PFSK-1 (cell line): ENCODE data around the gene FZD2.

ENCODE experiments used
- FOXP2 ChIP-seq: optimal IDR thresholded peaks from 2 replicates; pipeline ENCODE3; 2011; ENCODE audit warnings: borderline replicate concordance, control low read depth, inconsistent platforms; ENCODE audit not compliant: insufficient read depth; ENCODE audit errors: extremely low read length, extremely low read depth
- POLR2AphosphoS5 ChIP-seq: IDR thresholded peaks from 2 replicates; pipeline ENCODE4 v1.6.1; 2012; ENCODE audit warnings: low read depth, mild to moderate bottlenecking, control low read depth, low read length, moderate library complexity
- SIN3A ChIP-seq: IDR thresholded peaks from 2 replicates; pipeline ENCODE4 v1.6.1; 2012; ENCODE audit warnings: mild to moderate bottlenecking, low read length, moderate library complexity, borderline replicate concordance; ENCODE audit not compliant: insufficient read depth
- TAF1 ChIP-seq: IDR thresholded peaks from 2 replicates; pipeline ENCODE4 v1.6.1; 2012; ENCODE audit warnings: low read length, control low read depth, borderline replicate concordance; ENCODE audit not compliant: insufficient read depth
- TF ChIP-seq, protein P1 (sequence below), 2 experiments: IDR thresholded peaks; 2 replicates each; pipeline versions ENCODE4 v1.6.1 to v1.8.0; 2011 to 2012; ENCODE audit warnings: low read depth in 2 of 2, low read length in 2 of 2, control low read depth in 1 of 2, inconsistent platforms in 1 of 2, mild to moderate bottlenecking in 1 of 2, moderate library complexity in 1 of 2; ENCODE audit not compliant: insufficient read depth in 1 of 2

FZD2 gene

GRCh38 chr17:44564429-44564828 lies 7.1 kb downstream of the FZD2 start:
- TF ChIP-seq, protein P1, sequence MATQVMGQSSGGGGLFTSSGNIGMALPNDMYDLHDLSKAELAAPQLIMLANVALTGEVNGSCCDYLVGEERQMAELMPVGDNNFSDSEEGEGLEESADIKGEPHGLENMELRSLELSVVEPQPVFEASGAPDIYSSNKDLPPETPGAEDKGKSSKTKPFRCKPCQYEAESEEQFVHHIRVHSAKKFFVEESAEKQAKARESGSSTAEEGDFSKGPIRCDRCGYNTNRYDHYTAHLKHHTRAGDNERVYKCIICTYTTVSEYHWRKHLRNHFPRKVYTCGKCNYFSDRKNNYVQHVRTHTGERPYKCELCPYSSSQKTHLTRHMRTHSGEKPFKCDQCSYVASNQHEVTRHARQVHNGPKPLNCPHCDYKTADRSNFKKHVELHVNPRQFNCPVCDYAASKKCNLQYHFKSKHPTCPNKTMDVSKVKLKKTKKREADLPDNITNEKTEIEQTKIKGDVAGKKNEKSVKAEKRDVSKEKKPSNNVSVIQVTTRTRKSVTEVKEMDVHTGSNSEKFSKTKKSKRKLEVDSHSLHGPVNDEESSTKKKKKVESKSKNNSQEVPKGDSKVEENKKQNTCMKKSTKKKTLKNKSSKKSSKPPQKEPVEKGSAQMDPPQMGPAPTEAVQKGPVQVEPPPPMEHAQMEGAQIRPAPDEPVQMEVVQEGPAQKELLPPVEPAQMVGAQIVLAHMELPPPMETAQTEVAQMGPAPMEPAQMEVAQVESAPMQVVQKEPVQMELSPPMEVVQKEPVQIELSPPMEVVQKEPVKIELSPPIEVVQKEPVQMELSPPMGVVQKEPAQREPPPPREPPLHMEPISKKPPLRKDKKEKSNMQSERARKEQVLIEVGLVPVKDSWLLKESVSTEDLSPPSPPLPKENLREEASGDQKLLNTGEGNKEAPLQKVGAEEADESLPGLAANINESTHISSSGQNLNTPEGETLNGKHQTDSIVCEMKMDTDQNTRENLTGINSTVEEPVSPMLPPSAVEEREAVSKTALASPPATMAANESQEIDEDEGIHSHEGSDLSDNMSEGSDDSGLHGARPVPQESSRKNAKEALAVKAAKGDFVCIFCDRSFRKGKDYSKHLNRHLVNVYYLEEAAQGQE (IDR thresholded peaks at IDR 0.05; ENCODE audit: insufficient read depth in 1 of 2, low read depth in 2 of 2, low read length in 2 of 2), result no peak

DNA sequence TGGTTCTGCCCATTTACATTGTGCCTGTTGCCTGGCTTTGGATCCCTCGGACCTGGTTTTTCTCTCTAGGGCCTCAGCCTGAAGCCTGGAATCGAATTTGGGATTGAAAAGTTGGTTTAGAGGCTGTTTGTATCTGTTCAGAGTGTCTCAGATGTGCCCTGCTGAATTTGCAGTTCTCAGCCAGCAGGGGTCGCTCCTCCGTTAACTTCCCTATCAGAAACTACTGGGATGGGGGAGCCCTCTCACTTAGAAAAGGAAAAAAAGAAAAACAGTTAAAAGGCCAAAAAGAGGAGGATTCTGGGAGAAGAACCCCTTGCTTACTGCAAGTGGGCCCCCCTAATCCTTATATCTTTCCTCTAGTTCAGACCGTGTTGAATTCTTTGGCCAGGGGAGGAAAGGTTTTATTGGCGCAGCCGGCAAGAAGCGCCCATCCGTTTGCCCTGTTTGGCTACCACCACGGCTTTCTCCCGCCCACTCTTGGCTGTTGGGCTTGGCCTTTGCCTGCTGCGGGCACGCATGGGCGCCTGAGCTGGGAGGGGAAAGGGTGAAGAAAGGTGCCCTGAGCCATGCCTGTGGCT lies 8.7 kb downstream of the FZD2 start:
- TF ChIP-seq TAF1, result no peak
- no peak for TF ChIP-seq FOXP2
- no peak for TF ChIP-seq POLR2AphosphoS5
- TF ChIP-seq, protein P1 (IDR thresholded peaks at IDR 0.05; ENCODE audit: insufficient read depth in 1 of 2, low read depth in 2 of 2, low read length in 2 of 2), result no peak
- no peak for TF ChIP-seq SIN3A

- TF ChIP-seq POLR2AphosphoS5, result no peak
- TF ChIP-seq SIN3A, result no peak
- TF ChIP-seq, protein P1 (IDR thresholded peaks at IDR 0.05; ENCODE audit: insufficient read depth in 1 of 2, low read depth in 2 of 2, low read length in 2 of 2), result no peak
- TF ChIP-seq FOXP2, result no peak
- no peak for TF ChIP-seq TAF1
Observed at GRCh38 chr17:44568945-44569858, 11.9 kb downstream of the FZD2 start.

- TF ChIP-seq SIN3A (no peak), FOXP2 (no peak), POLR2AphosphoS5 (no peak), TAF1 (no peak)
- TF ChIP-seq, protein P1 (IDR thresholded peaks at IDR 0.05; ENCODE audit: insufficient read depth in 1 of 2, low read depth in 2 of 2, low read length in 2 of 2), result no peak
Observed at GRCh38 chr17:44572801-44573200, 15.5 kb downstream of the FZD2 start.

DNA sequence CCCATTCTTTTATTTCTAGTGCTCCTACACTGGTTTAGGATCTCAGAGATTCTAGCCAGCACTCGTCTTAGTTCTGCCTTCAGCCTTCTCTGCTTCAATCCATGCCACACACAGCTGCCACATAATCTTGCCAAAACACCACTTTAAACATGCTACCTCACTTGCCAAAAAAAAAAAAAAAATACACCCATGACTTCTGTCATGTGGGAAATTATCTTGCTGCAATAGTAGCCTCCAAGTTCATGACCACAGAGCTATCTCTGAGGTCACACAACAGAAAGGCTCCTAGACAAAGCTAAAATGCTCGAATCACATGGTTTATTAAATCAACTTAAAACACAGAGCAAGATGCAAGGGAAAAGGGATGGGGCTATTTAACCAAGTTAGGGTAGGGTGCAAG lies 18.1 kb downstream of the FZD2 start:
- no peak for TF ChIP-seq TAF1
- no peak for TF ChIP-seq POLR2AphosphoS5
